KBM-7 (cell line): ENCODE data around the gene PDCL2.
A peak's percentile ranks its signal among the peaks of the same experiment; 100 is the strongest.
"Not testable (repeated sequence)": the region's sequence is repeated elsewhere in the genome, so short reads cannot be mapped to it uniquely, and the experiment has no call there.

ENCODE experiments used
- DNase-seq: peaks from one replicate; pipeline ENCODE4 v3.0.0-alpha.2; 2015
- in situ Hi-C: fragments of 300-500 bp; cut with MboI; formaldehyde crosslinking; loops from 2 replicates; pipeline ENCODE4 v1.14.3; 2020; ENCODE audit warnings: low sequenced_read_pairs, low pct_unique_long_range_greater_than_20kb, mixed read lengths

PDCL2 gene

DNA sequence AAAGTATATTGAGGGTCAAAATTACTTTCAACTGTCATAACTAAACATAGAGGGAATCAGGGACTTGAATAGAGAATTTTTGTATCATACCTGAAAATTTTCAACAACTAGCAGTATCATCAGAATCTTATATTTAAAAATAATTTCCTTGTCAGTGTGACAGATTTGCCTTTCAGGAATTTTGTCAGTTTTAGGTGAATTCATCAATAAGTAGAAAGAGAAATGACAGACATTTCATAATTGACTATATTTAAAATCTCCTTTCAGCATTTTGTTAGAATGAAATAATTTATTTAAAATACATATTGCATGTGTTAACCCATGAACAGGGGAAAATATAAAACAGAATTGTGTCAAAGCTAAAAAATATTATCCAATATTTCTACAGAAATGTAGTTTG is 8.6 kb upstream of the PDCL2 start:
- no peak for DNase-seq
- in situ Hi-C loops, result no loop called here

DNA sequence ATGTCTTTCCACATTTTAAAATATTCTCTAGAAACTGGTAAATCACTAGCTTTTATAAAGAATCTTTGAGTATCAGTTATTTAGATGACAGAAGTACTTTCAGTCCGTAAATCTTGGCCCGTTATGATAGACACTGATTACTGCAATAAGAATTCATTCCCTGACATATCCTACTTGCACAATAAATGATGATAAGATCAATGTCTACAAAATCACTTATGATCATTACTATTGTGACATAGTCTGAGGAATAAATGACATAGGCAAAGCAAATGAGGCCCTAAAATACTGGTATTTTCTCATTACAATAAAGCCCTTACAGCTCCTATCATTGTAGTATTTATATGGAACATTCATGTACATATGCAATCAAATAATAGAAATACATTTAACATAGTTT is 6.6 kb upstream of the PDCL2 start:
- no peak for DNase-seq
- in situ Hi-C loops, result no loop called here

DNA sequence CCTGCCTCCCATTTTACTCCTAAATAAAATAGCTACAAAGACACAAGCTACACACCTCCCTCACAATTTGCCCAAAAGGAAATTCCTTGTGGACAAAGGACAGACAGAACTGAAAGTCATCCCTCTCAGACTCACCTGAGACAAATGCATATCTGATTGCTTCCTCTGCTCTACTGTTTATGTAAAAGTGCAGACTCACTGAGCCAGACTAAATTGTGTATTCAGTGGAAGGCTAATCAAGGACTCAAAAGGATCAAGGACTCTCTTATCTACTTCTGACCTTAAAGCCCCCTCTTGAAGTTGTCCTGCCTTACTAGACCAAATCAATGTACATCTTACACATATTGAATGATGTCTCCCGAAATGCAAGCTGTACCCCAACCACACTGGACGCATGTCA is 3.9 kb downstream of the PDCL2 start:
- no peak for DNase-seq
- in situ Hi-C loops, result no loop called here

DNA sequence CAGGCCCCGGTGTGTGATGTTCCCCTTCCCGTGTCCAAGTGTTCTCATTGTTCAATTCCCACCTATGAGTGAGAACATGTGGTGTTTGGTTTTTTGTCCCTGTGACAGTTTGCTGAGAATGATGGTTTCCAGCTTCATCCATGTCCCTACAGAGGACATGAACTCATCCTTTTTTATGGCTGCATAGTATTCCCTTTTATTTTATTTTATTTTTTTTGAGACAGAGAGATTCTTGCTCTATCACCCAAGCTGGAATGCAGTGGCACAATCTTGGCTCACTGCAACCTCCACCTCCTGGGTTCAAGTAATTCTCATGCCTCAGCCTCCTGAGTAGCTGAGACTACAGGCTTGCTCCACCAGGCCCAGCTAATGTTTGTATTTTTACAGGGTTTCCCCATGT is 9.3 kb downstream of the PDCL2 start:
- DNase-seq, in situ Hi-C loops: not testable (repeated sequence)

DNA sequence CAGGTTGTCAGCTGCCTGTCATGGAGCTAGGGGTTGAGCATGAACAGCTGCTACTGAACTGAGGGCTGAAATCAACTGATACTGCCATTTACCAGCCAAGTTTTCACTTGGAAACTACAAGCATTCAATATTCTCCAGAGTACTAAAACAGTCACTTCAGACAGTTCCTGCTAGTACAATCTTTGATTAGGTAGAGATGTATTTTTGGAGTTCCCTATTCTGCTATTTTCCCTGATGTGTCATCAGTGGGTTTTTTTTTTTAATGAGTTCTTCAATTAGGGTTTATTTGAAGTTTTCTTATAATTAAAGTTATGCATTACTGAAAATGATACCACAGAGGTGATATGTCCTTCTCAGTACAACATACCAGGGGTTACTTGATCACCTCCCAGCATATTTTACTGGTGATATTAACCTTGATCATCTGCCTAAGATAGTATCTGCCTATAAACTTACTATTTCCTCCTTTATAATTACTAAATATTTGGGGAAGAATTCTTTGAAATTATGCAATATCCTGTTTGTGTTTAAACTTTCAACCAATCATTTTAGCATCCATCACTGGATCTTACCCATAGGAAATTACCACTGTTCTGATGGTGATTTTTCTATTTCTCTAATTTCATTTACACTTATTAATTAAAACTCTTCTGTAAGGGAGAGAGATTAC is 13.6 kb downstream of the PDCL2 start:
- DNase-seq, result no peak

DNA sequence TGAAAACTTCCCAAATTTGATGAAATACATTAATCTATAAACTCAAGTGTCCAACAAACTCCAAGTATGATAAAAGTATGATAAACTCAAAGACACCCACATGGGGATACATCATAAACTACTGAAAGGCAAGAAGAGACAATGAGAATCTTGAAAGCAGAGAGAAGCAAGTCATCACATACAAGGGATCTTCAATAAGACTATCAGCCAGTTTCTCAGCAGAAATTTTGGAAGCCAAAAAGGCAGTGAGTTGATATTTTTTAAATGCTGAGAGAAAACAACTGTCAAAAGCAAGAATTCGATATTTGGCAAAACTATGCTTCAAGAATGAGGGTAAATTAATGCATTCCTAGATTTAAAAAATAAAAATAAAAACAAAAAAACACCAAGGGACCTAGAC is 16.5 kb downstream of the PDCL2 start:
- no peak for DNase-seq
- in situ Hi-C loops, result no loop called here

More for the DNA sequence above, 13.6 kb downstream of the PDCL2 start:
- in situ Hi-C loops, result no loop called here

DNA sequence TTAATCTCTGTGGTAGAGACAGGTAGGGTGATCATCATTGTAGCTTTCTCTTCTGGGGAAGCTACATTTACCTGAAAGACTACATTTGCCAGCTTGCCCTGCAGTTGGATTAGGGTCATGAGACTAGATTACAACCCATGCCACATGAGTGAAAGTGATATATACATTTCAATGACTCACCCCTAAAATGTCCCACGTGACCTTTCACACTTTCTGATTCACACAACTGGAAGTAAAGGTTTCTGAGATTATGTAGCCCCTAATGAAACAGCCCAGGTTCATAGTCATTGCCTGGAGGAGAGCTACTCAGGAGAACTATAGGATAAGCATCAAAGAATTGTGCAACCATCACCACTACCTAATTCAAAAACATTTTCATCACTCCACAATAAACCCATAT is 17.8 kb downstream of the PDCL2 start:
- in situ Hi-C loops, result no loop called here
- DNase-seq, result no peak

DNA sequence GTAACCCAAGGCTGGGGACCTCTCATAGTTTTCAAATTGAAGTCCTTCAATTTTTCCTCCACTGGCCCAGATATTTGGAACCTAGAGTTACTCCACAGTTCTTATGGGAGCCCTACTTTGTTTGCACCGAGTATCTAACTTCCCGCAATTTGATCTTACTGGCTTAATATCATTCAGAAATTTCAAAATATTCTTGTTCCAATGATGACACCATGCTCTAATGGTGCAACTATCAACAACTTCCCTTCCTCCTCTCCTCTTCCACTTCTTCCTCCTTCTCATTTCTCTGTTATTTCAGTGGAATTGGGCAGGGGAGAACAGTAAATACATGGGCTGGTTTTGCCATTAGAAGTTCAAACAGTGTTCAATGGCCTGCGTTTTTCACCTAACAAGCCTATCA is 20.2 kb downstream of the PDCL2 start:
- DNase-seq, result no peak
- in situ Hi-C loops, result no loop called here

DNA sequence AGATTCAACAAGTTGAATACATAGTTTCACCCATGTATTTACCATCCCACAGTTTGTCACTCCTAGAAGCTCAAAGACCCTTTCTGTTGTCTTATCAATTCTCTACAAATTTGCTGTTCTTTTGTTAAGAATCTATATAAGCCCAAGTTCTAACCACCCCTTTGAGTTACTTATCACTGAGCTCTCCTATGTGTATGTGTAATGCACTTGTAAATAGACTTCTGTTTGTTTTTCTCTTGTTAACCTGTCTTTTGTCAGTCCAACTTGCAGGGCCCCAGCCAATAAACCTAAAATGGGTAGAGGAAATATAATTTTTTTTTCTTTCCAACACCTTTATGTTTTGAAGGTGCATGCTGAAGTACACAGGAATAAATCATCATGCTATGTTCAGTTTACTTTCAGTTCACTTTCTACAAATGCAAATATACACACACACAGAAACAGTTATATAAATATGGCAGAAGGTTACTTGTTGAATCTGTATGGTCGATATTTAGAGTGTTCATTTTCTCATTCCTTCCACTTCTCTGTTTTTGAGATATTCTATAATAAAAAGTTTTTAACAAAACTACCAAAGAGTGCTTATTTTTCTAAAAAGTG is 23.0 kb downstream of the PDCL2 start:
- in situ Hi-C loops, result no loop called here
- DNase-seq, result no peak

DNA sequence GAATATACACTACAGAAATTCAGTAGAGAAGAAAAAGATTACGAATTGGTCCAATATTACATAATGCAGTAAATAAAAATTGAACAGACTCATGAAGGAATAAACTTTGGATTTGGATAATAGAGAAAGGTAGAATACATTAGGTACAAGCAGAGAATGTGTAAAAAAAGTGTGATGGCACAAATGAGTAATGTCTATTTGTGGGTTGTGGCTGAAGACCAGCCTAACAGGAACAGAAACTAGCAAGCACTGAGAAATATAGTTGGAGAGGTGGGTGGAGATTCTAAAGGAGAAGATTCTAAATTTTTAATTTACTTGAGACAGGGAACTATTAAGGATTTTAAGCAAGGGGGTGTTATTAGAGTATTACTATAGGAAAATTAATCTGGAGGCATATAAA is 30.2 kb downstream of the PDCL2 start:
- DNase-seq, result no peak

DNA sequence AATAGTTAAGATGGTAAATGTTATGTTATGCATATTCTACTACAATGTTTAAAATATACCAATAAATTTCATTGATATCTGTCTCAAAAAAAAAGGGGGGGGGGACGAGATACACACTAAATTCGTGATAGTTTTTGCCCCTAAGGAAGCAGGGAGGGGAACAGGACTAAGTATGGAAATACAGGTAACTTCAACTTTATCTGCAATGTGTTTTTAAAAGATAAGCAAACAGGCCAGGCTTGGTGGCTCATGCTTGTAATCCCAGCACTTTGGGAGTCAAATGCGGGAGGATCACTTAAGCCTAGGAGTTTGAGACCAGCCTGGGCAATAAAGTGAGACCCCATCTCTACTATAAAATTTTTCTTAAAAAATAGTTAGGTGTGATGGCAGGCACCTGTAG is 31.9 kb downstream of the PDCL2 start:
- no peak for DNase-seq
- in situ Hi-C loops, result no loop called here

More for the DNA sequence above, 30.2 kb downstream of the PDCL2 start:
- in situ Hi-C loops, result no loop called here

DNA sequence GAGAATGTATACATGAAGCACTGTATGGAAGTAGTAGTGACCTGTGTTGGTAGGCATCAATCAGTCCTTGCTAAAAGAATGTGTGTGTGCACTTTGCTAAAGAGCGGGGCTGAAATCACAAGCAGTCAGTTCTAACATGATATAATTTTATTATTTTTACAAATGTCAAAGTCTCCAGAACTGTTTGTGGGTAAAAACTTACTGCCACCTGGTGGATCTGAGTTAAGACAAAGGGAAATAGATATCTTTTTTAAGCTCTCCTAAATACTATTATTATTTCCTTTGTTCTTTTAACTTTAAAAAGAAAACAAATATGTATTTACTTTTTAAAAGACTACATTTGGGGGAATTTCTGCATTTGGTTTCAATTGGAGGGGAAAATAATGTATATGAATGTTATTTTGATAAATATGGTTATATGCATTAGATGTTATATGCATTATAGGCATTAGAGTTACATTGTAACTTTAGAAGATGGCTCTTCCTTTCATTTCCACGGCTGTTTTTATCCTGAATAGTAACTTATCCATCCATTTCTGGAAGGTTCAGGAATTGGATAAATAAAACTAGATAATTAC is 37.5 kb downstream of the PDCL2 start:
- DNase-seq, result no peak

DNA sequence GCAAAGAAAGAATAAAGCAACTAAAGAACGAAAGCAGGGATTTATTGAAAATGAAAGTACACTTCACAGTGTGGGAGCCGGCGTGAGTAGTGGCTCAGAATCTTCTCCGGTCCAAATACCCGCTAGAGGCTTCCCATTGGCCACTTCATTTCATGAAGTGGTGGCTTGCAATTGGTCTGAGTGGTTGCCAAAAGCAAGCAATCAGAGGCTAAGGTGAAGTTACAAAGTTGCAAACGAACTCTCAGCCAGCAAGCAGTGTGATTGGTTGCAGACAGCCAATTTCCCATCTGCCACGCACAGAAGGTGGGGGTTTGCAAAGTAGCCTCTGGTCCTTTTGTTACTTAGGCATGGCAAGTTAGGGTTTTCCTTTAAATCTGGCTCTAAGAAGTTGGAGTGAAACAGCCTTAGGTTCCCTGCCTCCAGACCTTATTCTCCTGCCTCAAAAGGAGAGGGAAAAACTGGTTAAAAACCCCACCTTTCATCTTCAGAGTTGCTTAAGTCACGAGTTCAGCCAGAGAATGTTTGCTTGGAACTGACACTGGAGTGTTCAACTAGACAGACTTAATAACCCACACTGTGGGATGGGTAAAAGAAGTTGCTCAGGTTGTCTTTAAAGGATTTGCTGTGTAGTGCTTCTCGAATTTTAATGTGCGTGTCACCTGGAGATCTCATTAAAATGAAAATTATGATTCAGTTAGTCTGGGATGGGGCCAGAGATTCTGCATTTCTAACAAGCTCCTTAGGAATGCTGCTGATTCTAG is 38.4 kb downstream of the PDCL2 start:
- no peak for DNase-seq
- in situ Hi-C loops, result no loop called here

More for the DNA sequence above, 37.5 kb downstream of the PDCL2 start:
- in situ Hi-C loops, result no loop called here

DNA sequence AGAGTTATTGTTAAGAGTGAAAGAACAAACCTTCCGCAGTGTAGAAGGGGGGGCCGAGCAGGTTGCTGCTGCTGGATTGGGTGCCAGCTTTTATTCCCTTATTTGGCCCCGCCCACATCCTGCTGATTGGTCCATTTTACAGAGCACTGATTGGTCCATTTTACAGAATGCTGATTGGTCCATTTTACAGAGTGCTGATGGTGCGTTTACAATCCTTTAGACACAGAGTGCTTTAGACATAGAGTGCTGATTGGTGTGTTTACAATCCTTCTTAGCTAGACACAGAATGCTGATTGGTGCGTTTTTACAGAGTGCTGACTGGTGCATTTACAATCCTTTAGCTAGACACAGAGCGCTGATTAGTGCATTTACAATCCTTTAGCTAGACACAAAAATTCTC is 40.1 kb downstream of the PDCL2 start:
- in situ Hi-C loops, DNase-seq: not testable (repeated sequence)

DNA sequence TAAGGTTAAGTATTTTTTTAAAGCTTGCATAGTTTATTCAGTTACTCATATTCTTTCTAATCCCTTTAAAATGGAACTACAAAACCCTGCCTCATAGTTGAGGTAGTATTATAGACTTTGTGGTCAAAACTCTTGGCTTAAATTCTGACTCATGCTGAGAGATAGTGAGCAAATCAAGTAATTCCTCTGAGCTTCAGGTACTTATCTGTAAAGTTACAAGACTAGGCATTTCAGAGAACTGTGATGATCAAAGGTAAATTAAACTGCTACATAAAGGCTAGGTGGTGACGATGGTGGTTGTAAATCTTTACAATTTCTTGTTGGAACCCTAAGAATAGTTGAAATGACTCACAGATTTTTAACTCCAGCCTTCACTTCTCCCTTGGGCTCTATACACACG is 42.2 kb downstream of the PDCL2 start:
- in situ Hi-C loops, result no loop called here
- DNase-seq, result no peak

DNA sequence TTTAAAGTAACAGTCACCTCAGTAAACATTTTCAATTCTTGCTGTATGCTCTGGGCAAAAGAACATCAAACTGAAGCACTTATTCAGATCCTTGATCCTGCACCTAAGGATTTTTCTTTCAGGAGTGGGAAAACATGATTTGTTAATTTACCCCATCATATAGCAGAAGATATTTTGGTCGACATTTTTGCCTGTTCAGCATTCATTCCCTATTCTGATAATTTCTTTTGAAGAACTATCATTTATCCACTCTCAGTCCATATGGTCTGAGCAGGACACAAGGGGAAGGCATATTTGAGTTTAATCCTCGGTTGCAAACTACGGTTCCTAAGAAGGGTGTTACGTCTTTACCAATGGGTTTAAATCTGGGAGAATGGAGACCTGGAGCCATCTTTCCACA is 44.1 kb downstream of the PDCL2 start:
- in situ Hi-C loops, result no loop called here
- DNase-seq, result no peak

DNA sequence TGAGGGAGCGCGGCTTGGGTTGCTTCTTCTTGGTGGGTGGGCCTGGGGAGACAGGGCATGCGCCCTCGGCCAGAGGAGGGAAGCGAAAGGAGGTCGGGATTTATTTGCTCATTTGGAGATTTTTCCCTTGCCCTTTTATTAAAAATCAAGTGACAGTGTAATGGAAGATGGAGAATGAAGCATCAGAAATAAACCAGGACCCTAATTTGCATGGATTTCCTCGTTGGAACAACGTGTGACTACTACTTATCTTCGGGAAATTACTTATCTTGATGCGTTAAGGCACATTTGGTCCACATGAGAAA is 44.6 kb downstream of the PDCL2 start:
- in situ Hi-C loops, result no loop called here
- DNase-seq, result no peak

DNA sequence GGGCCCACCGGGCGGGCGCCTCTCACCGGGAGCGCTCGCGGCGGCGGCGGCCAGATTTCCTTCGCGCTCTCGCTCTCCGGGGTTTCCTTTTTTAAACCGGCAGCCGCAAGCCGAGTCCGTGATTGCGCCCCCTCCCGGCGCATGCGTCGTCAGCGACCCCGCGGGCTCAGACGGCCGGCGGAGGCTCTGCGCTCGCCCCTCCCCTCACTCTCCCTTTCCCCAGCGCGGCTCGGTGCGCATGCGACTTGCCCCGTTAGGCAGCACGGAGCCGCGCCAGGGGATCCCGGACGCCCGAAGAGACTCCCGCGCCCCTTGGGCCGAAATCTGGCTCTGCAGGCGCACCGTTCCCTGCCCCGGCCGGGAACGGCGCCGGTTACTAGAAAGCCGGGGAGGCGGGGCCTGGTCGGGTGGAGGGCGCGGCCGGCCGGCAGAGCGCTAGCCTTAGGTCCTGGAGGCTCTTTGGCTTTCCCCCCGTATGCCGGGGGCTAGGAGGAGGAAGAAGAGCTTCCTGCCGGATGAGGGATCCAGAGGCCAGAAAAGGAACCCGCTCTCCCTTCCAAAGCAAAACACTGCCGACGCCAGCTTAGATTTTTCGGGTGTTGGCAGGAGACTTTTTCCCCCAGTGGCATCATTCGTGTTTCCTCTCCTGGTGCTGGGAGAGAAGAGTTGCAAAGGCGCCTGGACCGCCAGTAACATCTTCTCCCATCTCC is 45.1 kb downstream of the PDCL2 start, which contains the start of gene CLOCK:
Gene CLOCK, minus strand, starts transcription at position 154 of the 710 bp plus-strand sequence. CDS start 64,124 bp downstream, outside the sequence.
- in situ Hi-C loops, result no loop called here
- DNase-seq, result peak; percentile 92

DNA sequence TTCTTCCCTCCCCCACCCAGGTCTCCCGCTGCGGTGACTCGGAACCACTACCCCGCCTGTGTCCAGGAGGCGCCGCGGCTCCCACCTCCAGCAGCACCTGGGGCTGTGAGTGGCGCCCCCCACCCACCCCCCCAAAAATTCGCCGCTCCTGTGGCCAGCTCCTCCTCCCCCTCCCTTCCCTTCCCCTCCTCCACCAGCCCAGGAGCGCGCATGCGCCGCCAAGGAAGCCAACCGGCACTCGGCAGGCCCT is 45.6 kb downstream of the PDCL2 start:
- in situ Hi-C loops, result no loop called here
- DNase-seq, result no peak
